ENCODE measurements around the gene OR10H4. TPM values are rescaled to one million over a fixed set of nuclear protein-coding genes. Genes with fewer than 3 reads are reported as not detected.
"Not testable (repeated sequence)": the region's sequence is repeated elsewhere in the genome, so short reads cannot be mapped to it uniquely, and the experiment has no call there.

OR10H4 gene, protein sequence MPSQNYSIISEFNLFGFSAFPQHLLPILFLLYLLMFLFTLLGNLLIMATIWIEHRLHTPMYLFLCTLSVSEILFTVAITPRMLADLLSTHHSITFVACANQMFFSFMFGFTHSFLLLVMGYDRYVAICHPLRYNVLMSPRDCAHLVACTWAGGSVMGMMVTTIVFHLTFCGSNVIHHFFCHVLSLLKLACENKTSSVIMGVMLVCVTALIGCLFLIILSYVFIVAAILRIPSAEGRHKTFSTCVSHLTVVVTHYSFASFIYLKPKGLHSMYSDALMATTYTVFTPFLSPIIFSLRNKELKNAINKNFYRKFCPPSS
- not detected for total RNA-seq

- Histone ChIP-seq H3K4me3 (no peak within 1 kb of the TSS), H3K27ac (no peak within 1 kb of the TSS), H3K9me3 (peaks cover 3 to 19% (median 5%) of the 10 kb centered on the region in 4 donors), H3K4me1 (no peaks in the 10 kb centered on the region), H3K36me3 (no peaks in the 10 kb centered on the region), H3K27me3 (no peaks in the 10 kb centered on the region)
- no peak for ATAC-seq (ENCODE audit: low FRiP score in 2 of 2)
- no peak for DNase-seq
- no peak for TF ChIP-seq POLR2AphosphoS5 (IDR thresholded peaks at IDR 0.05)
- no peak for TF ChIP-seq EP300 (IDR thresholded peaks at IDR 0.05)
- TF ChIP-seq, protein P1, sequence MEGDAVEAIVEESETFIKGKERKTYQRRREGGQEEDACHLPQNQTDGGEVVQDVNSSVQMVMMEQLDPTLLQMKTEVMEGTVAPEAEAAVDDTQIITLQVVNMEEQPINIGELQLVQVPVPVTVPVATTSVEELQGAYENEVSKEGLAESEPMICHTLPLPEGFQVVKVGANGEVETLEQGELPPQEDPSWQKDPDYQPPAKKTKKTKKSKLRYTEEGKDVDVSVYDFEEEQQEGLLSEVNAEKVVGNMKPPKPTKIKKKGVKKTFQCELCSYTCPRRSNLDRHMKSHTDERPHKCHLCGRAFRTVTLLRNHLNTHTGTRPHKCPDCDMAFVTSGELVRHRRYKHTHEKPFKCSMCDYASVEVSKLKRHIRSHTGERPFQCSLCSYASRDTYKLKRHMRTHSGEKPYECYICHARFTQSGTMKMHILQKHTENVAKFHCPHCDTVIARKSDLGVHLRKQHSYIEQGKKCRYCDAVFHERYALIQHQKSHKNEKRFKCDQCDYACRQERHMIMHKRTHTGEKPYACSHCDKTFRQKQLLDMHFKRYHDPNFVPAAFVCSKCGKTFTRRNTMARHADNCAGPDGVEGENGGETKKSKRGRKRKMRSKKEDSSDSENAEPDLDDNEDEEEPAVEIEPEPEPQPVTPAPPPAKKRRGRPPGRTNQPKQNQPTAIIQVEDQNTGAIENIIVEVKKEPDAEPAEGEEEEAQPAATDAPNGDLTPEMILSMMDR (IDR thresholded peaks at IDR 0.05), result no peak
Measured at GRCh38 chr19:15948223-15949058, at the start of gene OR10H4. OR10H4 (plus strand) TSS chr19:15949008; CDS start chr19:15949008, 0 bp downstream.

DNA sequence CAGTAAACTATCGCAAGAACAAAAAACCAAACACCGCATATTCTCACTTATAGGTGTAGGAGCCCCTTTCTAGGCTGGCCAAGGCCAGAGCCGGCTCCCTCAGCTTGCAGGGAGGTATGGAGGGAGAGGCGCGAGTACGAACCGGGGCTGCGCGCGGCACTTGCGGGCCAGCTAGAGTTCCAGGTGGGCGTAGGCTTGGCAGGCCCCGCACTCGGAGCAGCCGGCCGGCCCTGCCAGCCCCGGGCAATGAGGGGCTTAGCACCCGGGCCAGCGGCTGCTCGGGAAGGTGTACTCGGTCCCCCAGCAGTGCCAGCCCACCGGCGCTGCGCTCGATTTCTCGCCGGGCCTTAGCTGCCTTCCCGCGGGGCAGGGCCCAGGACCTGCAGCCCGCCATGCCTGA lies 49.2 kb upstream of the OR10H4 start:
- not testable (repeated sequence) for ATAC-seq (ENCODE audit: low FRiP score in 2 of 2); H3K9me3 ChIP-seq; H3K27me3 ChIP-seq; H3K27ac ChIP-seq; H3K4me1 ChIP-seq; H3K36me3 ChIP-seq
- H3K4me3 ChIP-seq, result peak overlapping the region in 1 of 4 donors; percentile 20
- DNase-seq, result peak in 1 of 2 donors; percentile 75
- 26 to 41% methylated on average over 4 to 13 of the region's 30 CpGs for WGBS, 2 donors

DNA sequence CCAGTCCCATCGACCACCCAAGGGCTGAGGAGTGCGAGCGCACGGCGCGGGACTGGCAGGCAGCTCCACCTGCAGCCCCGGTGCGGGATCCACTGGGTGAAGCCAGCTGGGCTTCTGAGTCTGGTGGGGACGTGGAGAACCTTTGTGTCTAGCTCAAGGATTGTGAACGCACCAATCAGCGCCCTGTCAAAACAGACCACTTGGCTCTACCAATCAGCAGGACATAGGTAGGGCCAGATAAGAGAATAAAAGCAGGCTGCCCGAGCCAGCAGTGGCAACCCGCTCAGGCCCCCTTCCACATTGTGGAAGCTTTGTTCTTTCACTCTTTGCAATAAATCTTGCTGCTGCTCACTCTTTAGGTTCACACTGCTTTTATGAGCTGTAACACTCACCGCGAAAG lies 48.8 kb upstream of the OR10H4 start:
- ATAC-seq (ENCODE audit: low FRiP score in 2 of 2); H3K27ac ChIP-seq; H3K9me3 ChIP-seq; H3K36me3 ChIP-seq; DNase-seq; H3K27me3 ChIP-seq; H3K4me1 ChIP-seq: not testable (repeated sequence)
- H3K4me3 ChIP-seq, result peak overlapping the region in 1 of 4 donors; percentile 20
- 18 to 19% methylated on average over 10 to 14 of the region's 15 CpGs for WGBS, 2 donors

DNA sequence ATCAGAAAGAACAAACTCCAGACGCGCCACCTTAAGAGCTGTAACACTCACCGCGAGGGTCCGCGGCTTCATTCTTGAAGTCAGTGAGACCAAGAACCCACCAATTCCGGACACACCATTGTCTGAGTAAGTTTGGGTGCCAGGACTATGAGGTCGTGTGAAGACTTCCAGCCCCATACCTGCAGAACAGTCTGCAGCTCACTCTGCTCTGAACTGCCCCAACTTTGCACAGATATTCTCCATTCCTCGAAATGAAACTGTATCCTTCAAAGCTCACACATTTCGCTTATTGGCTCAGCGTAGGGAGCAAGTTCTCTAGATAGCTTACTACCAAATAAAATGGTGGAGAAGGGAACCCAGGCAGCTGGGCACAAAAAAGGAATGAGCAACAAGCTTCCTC lies 48.3 kb upstream of the OR10H4 start:
- no peaks in the 10 kb centered on the region for H3K36me3 ChIP-seq
- ATAC-seq (ENCODE audit: low FRiP score in 2 of 2) (no peak), DNase-seq (no peak)
- H3K27me3 ChIP-seq, result peaks cover 0 to 5% (median 0%) of the 10 kb centered on the region in 4 donors
- H3K27ac ChIP-seq, result no peak overlapping the region
- TF ChIP-seq POLR2AphosphoS5 (IDR thresholded peaks at IDR 0.05) (no peak), EP300 (IDR thresholded peaks at IDR 0.05) (no peak), POLR2A (IDR thresholded peaks at IDR 0.05) (no peak)
- TF ChIP-seq, protein P1 (IDR thresholded peaks at IDR 0.05), result no peak
- H3K9me3 ChIP-seq, result no peaks in the 10 kb centered on the region
- H3K4me1 ChIP-seq, result peaks cover 0 to 5% (median 0%) of the 10 kb centered on the region in 4 donors
- no peak overlapping the region for H3K4me3 ChIP-seq
- WGBS, 2 donors, result 65 to 73% methylated on average over 10 to 11 of the region's 11 CpGs

DNA sequence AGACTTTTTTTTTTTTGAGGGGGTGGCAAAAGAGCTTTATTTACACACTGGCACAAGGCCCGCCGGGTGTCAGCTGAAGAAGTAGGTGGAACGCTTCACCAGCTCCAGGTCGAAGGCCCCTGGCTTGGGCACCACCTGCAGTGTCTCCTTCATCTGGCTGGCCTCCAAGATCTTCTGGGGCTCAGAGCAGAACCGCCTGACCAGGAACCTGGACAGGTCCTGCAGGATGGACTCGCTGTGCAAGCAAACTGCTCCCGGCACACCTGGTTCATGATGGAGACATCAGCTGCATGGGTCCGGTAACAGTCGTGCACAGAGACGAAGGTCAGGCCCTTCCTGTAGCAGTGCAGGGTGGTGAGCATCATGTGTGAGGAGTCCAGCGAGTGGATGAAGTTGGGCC lies 46.6 kb upstream of the OR10H4 start:
- Histone ChIP-seq H3K27me3 (peaks cover 0 to 5% (median 0%) of the 10 kb centered on the region in 4 donors), H3K4me3 (no peak overlapping the region), H3K36me3 (no peaks in the 10 kb centered on the region), H3K9me3 (no peaks in the 10 kb centered on the region), H3K27ac (no peak overlapping the region), H3K4me1 (peaks cover 0 to 5% (median 0%) of the 10 kb centered on the region in 4 donors)
- DNase-seq, result no peak
- ATAC-seq (ENCODE audit: low FRiP score in 2 of 2), result no peak
- TF ChIP-seq POLR2AphosphoS5 (IDR thresholded peaks at IDR 0.05) (no peak), EP300 (IDR thresholded peaks at IDR 0.05) (no peak), POLR2A (IDR thresholded peaks at IDR 0.05) (no peak)
- TF ChIP-seq, protein P1 (IDR thresholded peaks at IDR 0.05), result no peak
- 86 to 89% methylated on average over 4 to 11 of the region's 11 CpGs for WGBS, 2 donors

DNA sequence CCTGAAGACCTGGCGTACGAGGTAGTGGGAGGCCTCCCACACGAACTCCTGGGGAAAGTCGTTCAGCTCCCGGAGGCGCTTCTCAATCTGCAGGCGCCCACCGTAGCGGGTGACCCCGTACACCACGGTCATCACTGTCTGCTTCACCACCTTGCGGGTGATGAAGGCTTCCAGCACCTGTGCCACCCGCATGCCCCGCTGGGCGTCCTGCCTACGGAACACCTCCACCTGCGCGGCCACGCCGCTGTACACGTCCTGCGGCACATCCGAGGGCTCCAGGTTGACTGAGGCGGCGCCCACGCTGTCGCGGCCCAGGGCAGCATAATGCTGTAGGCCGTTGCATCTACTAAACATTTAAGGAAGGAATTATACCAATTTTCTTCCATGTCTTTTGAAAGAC lies 45.9 kb upstream of the OR10H4 start:
- H3K4me1 ChIP-seq; H3K27ac ChIP-seq; H3K36me3 ChIP-seq; H3K27me3 ChIP-seq; ATAC-seq (ENCODE audit: low FRiP score in 2 of 2); H3K9me3 ChIP-seq; H3K4me3 ChIP-seq: not testable (repeated sequence)
- DNase-seq, result peak in 1 of 2 donors; percentile 78
- 91 to 95% methylated on average over 22 to 25 of the region's 29 CpGs for WGBS, 2 donors

Measured in upper lobe of left lung (tissue), 6 donors.